ENCODE measurements around the gene DAB2.

The DAB2 gene

GRCh38 chr5:39423331-39423751 is 1.4 kb downstream of the DAB2 start:
- no peaks in the 10 kb centered on the region for H3K9me3 ChIP-seq (ENCODE audit: control insufficient read depth in 2 of 2, low read length in 2 of 2)
- peak overlapping the region; percentile 57 to 78 for H3K9ac ChIP-seq (ENCODE audit: low read depth in 1 of 2, low read length in 2 of 2)
- H3K4me1 ChIP-seq (ENCODE audit: control insufficient read depth in 2 of 2, insufficient read depth in 2 of 2, low read length in 2 of 2), result peaks cover 17 to 30% of the 10 kb centered on the region in 2 donors
- no peaks in the 10 kb centered on the region for H3K36me3 ChIP-seq (ENCODE audit: control insufficient read depth in 2 of 2, insufficient read depth in 2 of 2, low read length in 2 of 2)
- H3K27me3 ChIP-seq (ENCODE audit: control insufficient read depth in 2 of 2, insufficient read depth in 2 of 2, low read length in 2 of 2), result no peaks in the 10 kb centered on the region
- peak overlapping the region; percentile 78 to 81 for H3K4me3 ChIP-seq (ENCODE audit: low read length in 2 of 2)
- H3K27ac ChIP-seq (ENCODE audit: low read depth in 2 of 2, low read length in 2 of 2), result peak overlapping the region; percentile 78

GRCh38 chr5:39422728-39423285 is 2.0 kb downstream of the DAB2 start:
- Histone ChIP-seq H3K9me3 (ENCODE audit: control insufficient read depth in 2 of 2, low read length in 2 of 2) (no peaks in the 10 kb centered on the region), H3K36me3 (ENCODE audit: control insufficient read depth in 2 of 2, insufficient read depth in 2 of 2, low read length in 2 of 2) (no peaks in the 10 kb centered on the region), H3K27me3 (ENCODE audit: control insufficient read depth in 2 of 2, insufficient read depth in 2 of 2, low read length in 2 of 2) (no peaks in the 10 kb centered on the region), H3K4me1 (ENCODE audit: control insufficient read depth in 2 of 2, insufficient read depth in 2 of 2, low read length in 2 of 2) (peaks cover 17 to 30% of the 10 kb centered on the region in 2 donors), H3K27ac (ENCODE audit: low read depth in 2 of 2, low read length in 2 of 2) (peak overlapping the region; percentile 78), H3K4me3 (ENCODE audit: low read length in 2 of 2) (peak overlapping the region; percentile 78 to 81), H3K9ac (ENCODE audit: low read depth in 1 of 2, low read length in 2 of 2) (peak overlapping the region in 1 of 2 donors; percentile 78)

DNA sequence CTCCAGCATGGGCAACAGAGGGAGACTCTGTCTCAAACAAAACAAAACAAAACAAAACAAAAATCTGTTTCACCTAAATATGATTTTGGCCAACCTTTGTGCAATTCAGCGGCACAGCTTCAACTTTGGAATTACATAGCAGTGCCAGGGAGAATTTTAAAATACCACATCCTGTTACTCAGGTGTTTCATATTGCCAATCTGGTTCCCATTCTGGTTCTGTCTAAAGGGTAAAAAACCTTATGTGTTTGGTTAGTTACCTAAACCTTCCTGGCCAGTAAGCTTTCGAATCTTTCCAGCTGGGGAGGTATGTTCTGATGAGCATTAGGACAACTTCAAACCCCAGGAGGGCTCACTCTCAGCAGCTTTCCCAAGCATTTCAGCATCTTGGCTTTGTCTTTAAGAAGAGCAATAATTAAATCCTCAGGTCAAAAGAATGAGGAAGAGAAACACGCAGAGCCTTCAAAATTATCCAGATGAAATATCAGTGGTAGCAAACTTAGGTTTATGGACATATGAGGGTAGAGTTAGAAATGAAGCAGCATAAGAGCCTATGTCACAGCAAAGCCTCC is 2.7 kb downstream of the DAB2 start:
- Histone ChIP-seq H3K36me3 (ENCODE audit: control insufficient read depth in 2 of 2, insufficient read depth in 2 of 2, low read length in 2 of 2) (no peaks in the 10 kb centered on the region), H3K27me3 (ENCODE audit: control insufficient read depth in 2 of 2, insufficient read depth in 2 of 2, low read length in 2 of 2) (no peaks in the 10 kb centered on the region), H3K4me3 (ENCODE audit: low read length in 2 of 2) (peak overlapping the region; percentile 78 to 81), H3K9ac (ENCODE audit: low read depth in 1 of 2, low read length in 2 of 2) (peak overlapping the region in 1 of 2 donors; percentile 78), H3K27ac (ENCODE audit: low read depth in 2 of 2, low read length in 2 of 2) (peak overlapping the region; percentile 78), H3K9me3 (ENCODE audit: control insufficient read depth in 2 of 2, low read length in 2 of 2) (no peaks in the 10 kb centered on the region), H3K4me1 (ENCODE audit: control insufficient read depth in 2 of 2, insufficient read depth in 2 of 2, low read length in 2 of 2) (peaks cover 17 to 24% of the 10 kb centered on the region in 2 donors)

GRCh38 chr5:39420482-39421145 is 4.2 kb downstream of the DAB2 start:
- H3K27ac ChIP-seq (ENCODE audit: low read depth in 2 of 2, low read length in 2 of 2), result peak overlapping the region; percentile 20 to 78
- peak overlapping the region in 1 of 2 donors; percentile 49 for H3K4me3 ChIP-seq (ENCODE audit: low read length in 2 of 2)
- peaks cover 11 to 17% of the 10 kb centered on the region in 2 donors for H3K4me1 ChIP-seq (ENCODE audit: control insufficient read depth in 2 of 2, insufficient read depth in 2 of 2, low read length in 2 of 2)
- H3K9me3 ChIP-seq (ENCODE audit: control insufficient read depth in 2 of 2, low read length in 2 of 2), result no peaks in the 10 kb centered on the region
- H3K27me3 ChIP-seq (ENCODE audit: control insufficient read depth in 2 of 2, insufficient read depth in 2 of 2, low read length in 2 of 2), result no peaks in the 10 kb centered on the region
- H3K36me3 ChIP-seq (ENCODE audit: control insufficient read depth in 2 of 2, insufficient read depth in 2 of 2, low read length in 2 of 2), result no peaks in the 10 kb centered on the region
- H3K9ac ChIP-seq (ENCODE audit: low read depth in 1 of 2, low read length in 2 of 2), result peak overlapping the region in 1 of 2 donors; percentile 17

GRCh38 chr5:39419796-39420195 is 5.0 kb downstream of the DAB2 start:
- Histone ChIP-seq H3K36me3 (ENCODE audit: control insufficient read depth in 2 of 2, insufficient read depth in 2 of 2, low read length in 2 of 2) (no peaks in the 10 kb centered on the region), H3K27ac (ENCODE audit: low read depth in 2 of 2, low read length in 2 of 2) (no peak overlapping the region), H3K9ac (ENCODE audit: low read depth in 1 of 2, low read length in 2 of 2) (no peak overlapping the region), H3K4me3 (ENCODE audit: low read length in 2 of 2) (peak overlapping the region in 1 of 2 donors; percentile 9), H3K27me3 (ENCODE audit: control insufficient read depth in 2 of 2, insufficient read depth in 2 of 2, low read length in 2 of 2) (no peaks in the 10 kb centered on the region), H3K4me1 (ENCODE audit: control insufficient read depth in 2 of 2, insufficient read depth in 2 of 2, low read length in 2 of 2) (peaks cover 11 to 16% of the 10 kb centered on the region in 2 donors), H3K9me3 (ENCODE audit: control insufficient read depth in 2 of 2, low read length in 2 of 2) (no peaks in the 10 kb centered on the region)

- Histone ChIP-seq H3K27me3 (ENCODE audit: control insufficient read depth in 2 of 2, insufficient read depth in 2 of 2, low read length in 2 of 2) (no peaks in the 10 kb centered on the region), H3K4me3 (ENCODE audit: low read length in 2 of 2) (no peak overlapping the region), H3K9ac (ENCODE audit: low read depth in 1 of 2, low read length in 2 of 2) (no peak overlapping the region), H3K27ac (ENCODE audit: low read depth in 2 of 2, low read length in 2 of 2) (no peak overlapping the region), H3K9me3 (ENCODE audit: control insufficient read depth in 2 of 2, low read length in 2 of 2) (no peaks in the 10 kb centered on the region), H3K36me3 (ENCODE audit: control insufficient read depth in 2 of 2, insufficient read depth in 2 of 2, low read length in 2 of 2) (no peaks in the 10 kb centered on the region), H3K4me1 (ENCODE audit: control insufficient read depth in 2 of 2, insufficient read depth in 2 of 2, low read length in 2 of 2) (peaks cover 6 to 7% of the 10 kb centered on the region in 2 donors)
Measured at GRCh38 chr5:39417979-39418378, 6.8 kb downstream of the DAB2 start.

GRCh38 chr5:39415201-39415600 is 9.6 kb downstream of the DAB2 start:
- Histone ChIP-seq H3K9ac (ENCODE audit: low read depth in 1 of 2, low read length in 2 of 2) (no peak overlapping the region), H3K4me3 (ENCODE audit: low read length in 2 of 2) (no peak overlapping the region), H3K4me1 (ENCODE audit: control insufficient read depth in 2 of 2, insufficient read depth in 2 of 2, low read length in 2 of 2) (peaks cover 0 to 5% of the 10 kb centered on the region in 2 donors), H3K9me3 (ENCODE audit: control insufficient read depth in 2 of 2, low read length in 2 of 2) (no peaks in the 10 kb centered on the region), H3K27me3 (ENCODE audit: control insufficient read depth in 2 of 2, insufficient read depth in 2 of 2, low read length in 2 of 2) (no peaks in the 10 kb centered on the region), H3K36me3 (ENCODE audit: control insufficient read depth in 2 of 2, insufficient read depth in 2 of 2, low read length in 2 of 2) (no peaks in the 10 kb centered on the region), H3K27ac (ENCODE audit: low read depth in 2 of 2, low read length in 2 of 2) (no peak overlapping the region)

DNA sequence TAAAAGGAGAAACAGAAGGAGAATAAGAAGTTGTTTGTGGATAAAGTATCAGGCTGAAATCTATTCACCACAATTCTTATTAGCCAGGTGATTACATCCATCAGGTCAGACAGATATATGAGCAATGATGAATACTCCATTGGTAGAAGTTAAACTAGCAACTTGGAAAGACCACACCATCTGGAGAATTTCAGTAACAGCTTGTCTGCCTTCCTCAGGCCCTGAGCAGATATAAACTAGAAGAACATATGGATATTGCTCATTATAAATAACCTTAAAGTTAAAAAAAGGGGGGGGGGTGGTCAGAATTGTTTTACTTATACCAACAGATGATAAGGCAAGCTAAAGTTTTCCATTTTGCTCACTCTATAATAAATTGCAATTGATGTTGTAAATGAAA is 10.4 kb downstream of the DAB2 start:
- H3K27me3 ChIP-seq (ENCODE audit: control insufficient read depth in 2 of 2, insufficient read depth in 2 of 2, low read length in 2 of 2), result no peaks in the 10 kb centered on the region
- H3K9ac ChIP-seq (ENCODE audit: low read depth in 1 of 2, low read length in 2 of 2), result no peak overlapping the region
- H3K36me3 ChIP-seq (ENCODE audit: control insufficient read depth in 2 of 2, insufficient read depth in 2 of 2, low read length in 2 of 2), result no peaks in the 10 kb centered on the region
- no peak overlapping the region for H3K4me3 ChIP-seq (ENCODE audit: low read length in 2 of 2)
- no peak overlapping the region for H3K27ac ChIP-seq (ENCODE audit: low read depth in 2 of 2, low read length in 2 of 2)
- H3K4me1 ChIP-seq (ENCODE audit: control insufficient read depth in 2 of 2, insufficient read depth in 2 of 2, low read length in 2 of 2), result peaks cover 0 to 5% of the 10 kb centered on the region in 2 donors
- H3K9me3 ChIP-seq (ENCODE audit: control insufficient read depth in 2 of 2, low read length in 2 of 2), result no peaks in the 10 kb centered on the region

GRCh38 chr5:39413771-39414170 is 11.0 kb downstream of the DAB2 start:
- no peak overlapping the region for H3K4me3 ChIP-seq (ENCODE audit: low read length in 2 of 2)
- H3K9me3 ChIP-seq (ENCODE audit: control insufficient read depth in 2 of 2, low read length in 2 of 2), result no peaks in the 10 kb centered on the region
- no peak overlapping the region for H3K9ac ChIP-seq (ENCODE audit: low read depth in 1 of 2, low read length in 2 of 2)
- no peak overlapping the region for H3K27ac ChIP-seq (ENCODE audit: low read depth in 2 of 2, low read length in 2 of 2)
- H3K4me1 ChIP-seq (ENCODE audit: control insufficient read depth in 2 of 2, insufficient read depth in 2 of 2, low read length in 2 of 2), result peaks cover 0 to 5% of the 10 kb centered on the region in 2 donors
- H3K27me3 ChIP-seq (ENCODE audit: control insufficient read depth in 2 of 2, insufficient read depth in 2 of 2, low read length in 2 of 2), result no peaks in the 10 kb centered on the region
- H3K36me3 ChIP-seq (ENCODE audit: control insufficient read depth in 2 of 2, insufficient read depth in 2 of 2, low read length in 2 of 2), result no peaks in the 10 kb centered on the region

DNA sequence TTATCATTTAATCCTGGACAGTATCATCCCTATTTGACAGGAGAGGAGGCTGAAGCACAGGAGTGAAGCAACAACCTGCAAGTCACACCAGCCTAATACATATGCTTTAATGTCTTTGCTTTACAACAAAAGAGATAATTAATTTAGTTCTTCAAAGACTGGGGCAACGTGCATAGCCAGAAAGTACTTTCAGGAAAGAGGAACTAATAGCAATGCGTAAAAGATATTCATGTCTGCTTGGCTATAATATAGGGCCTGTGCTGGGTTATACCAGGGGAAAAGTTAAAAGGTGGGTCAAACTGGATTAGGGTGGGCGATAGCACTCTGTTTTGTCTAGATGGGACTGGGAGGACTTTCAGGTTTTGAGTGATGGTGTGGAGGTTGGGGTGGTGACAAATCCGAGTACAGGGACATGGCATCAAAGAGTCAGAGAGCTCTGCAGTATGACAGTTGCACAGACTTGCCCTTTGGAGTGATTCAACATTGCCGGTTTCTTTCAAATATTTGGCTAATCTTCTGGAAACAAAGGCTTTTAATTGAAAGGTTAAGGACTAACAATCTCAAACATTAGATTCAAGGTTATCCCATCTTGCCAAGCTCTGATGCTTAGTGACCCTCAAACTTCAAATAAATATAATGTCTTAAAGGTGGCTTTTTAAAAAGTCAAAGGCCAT is 11.9 kb downstream of the DAB2 start:
- Histone ChIP-seq H3K27ac (ENCODE audit: low read depth in 2 of 2, low read length in 2 of 2) (no peak overlapping the region), H3K9ac (ENCODE audit: low read depth in 1 of 2, low read length in 2 of 2) (no peak overlapping the region), H3K4me3 (ENCODE audit: low read length in 2 of 2) (no peak overlapping the region), H3K27me3 (ENCODE audit: control insufficient read depth in 2 of 2, insufficient read depth in 2 of 2, low read length in 2 of 2) (no peaks in the 10 kb centered on the region), H3K36me3 (ENCODE audit: control insufficient read depth in 2 of 2, insufficient read depth in 2 of 2, low read length in 2 of 2) (peaks cover 0 to 2% of the 10 kb centered on the region in 2 donors), H3K4me1 (ENCODE audit: control insufficient read depth in 2 of 2, insufficient read depth in 2 of 2, low read length in 2 of 2) (peaks cover 0 to 7% of the 10 kb centered on the region in 2 donors), H3K9me3 (ENCODE audit: control insufficient read depth in 2 of 2, low read length in 2 of 2) (no peaks in the 10 kb centered on the region)
